Measurements from ENCODE around the gene ST3GAL4.

The ST3GAL4 gene

DNA sequence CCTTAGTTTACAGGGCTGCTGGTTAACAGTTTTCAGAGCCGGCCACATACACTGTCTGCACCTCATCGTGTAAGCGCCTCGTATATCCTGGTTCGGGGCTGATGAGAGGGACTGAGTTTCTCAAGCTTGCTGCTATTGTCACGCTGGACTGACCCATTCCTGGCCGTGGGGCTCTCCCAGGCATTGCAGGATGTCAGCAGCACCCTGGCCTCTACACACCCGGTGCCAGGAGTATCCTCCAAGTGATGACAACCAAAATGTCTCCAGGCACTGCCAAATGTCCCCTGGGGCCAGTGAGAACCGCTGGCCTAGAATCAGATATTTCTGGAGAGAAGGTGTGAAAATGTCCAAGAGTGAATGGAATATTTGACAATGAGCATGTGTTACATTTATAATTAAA lies 82.8 kb downstream of the ST3GAL4 start:
- TF ChIP-seq, protein P1, sequence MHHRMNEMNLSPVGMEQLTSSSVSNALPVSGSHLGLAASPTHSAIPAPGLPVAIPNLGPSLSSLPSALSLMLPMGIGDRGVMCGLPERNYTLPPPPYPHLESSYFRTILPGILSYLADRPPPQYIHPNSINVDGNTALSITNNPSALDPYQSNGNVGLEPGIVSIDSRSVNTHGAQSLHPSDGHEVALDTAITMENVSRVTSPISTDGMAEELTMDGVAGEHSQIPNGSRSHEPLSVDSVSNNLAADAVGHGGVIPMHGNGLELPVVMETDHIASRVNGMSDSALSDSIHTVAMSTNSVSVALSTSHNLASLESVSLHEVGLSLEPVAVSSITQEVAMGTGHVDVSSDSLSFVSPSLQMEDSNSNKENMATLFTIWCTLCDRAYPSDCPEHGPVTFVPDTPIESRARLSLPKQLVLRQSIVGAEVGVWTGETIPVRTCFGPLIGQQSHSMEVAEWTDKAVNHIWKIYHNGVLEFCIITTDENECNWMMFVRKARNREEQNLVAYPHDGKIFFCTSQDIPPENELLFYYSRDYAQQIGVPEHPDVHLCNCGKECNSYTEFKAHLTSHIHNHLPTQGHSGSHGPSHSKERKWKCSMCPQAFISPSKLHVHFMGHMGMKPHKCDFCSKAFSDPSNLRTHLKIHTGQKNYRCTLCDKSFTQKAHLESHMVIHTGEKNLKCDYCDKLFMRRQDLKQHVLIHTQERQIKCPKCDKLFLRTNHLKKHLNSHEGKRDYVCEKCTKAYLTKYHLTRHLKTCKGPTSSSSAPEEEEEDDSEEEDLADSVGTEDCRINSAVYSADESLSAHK (tag by site-specific recombination; IDR thresholded peaks at IDR 0.05), result no peak
- no peak for TF ChIP-seq ZNF777 (tag by site-specific recombination; IDR thresholded peaks at IDR 0.05; ENCODE audit: borderline replicate concordance)
- no peak for TF ChIP-seq ZNF701 (tag by site-specific recombination; IDR thresholded peaks at IDR 0.05)
- TF ChIP-seq GLI2 (tag by site-specific recombination; IDR thresholded peaks at IDR 0.05; ENCODE audit: borderline replicate concordance, low read depth), result no peak
- no peak for TF ChIP-seq KLF1 (tag by site-specific recombination; IDR thresholded peaks at IDR 0.05)
- no peak for TF ChIP-seq ZNF664 (tag by site-specific recombination; IDR thresholded peaks at IDR 0.05)
- TF ChIP-seq, protein P2, sequence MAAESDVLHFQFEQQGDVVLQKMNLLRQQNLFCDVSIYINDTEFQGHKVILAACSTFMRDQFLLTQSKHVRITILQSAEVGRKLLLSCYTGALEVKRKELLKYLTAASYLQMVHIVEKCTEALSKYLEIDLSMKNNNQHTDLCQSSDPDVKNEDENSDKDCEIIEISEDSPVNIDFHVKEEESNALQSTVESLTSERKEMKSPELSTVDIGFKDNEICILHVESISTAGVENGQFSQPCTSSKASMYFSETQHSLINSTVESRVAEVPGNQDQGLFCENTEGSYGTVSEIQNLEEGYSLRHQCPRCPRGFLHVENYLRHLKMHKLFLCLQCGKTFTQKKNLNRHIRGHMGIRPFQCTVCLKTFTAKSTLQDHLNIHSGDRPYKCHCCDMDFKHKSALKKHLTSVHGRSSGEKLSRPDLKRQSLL (tag by site-specific recombination; IDR thresholded peaks at IDR 0.05), result no peak
- no peak for TF ChIP-seq GFI1B (tag by site-specific recombination; IDR thresholded peaks at IDR 0.05)
- no peak for TF ChIP-seq ZNF112 (tag by site-specific recombination; IDR thresholded peaks at IDR 0.05)
- no peak for TF ChIP-seq ZNF324 (tag by site-specific recombination; IDR thresholded peaks at IDR 0.05)
- no peak for TF ChIP-seq ZNF433 (tag by site-specific recombination; IDR thresholded peaks at IDR 0.05; ENCODE audit: low read depth)
- TF ChIP-seq ZNF157 (tag by site-specific recombination; IDR thresholded peaks at IDR 0.05), result no peak
- TF ChIP-seq MZF1 (tag by site-specific recombination; IDR thresholded peaks at IDR 0.05; ENCODE audit: borderline replicate concordance), result no peak
- no peak for TF ChIP-seq ZSCAN30 (tag by site-specific recombination; IDR thresholded peaks at IDR 0.05)
- no peak for TF ChIP-seq REPIN1 (tag by site-specific recombination; IDR thresholded peaks at IDR 0.05; ENCODE audit: low read depth)
- no peak for TF ChIP-seq ZNF132 (tag by site-specific recombination; IDR thresholded peaks at IDR 0.05; ENCODE audit: borderline replicate concordance)
- POLR2A ChIA-PET, result no interaction called here
- Histone ChIP-seq H3K27ac (ENCODE audit: extremely low read depth, low read depth, low read length) (no peak overlapping the region), H3K4me3 (ENCODE audit: low read depth, low read length) (no peak overlapping the region), H3K4me1 (ENCODE audit: control insufficient read depth, insufficient read depth, low read length) (no peaks in the 10 kb centered on the region), H3K9me3 (ENCODE audit: control insufficient read depth, insufficient read depth, low read depth, low read length) (no peaks in the 10 kb centered on the region), H3K36me3 (ENCODE audit: control insufficient read depth in 2 of 2, insufficient read depth in 1 of 2, low read length in 2 of 2) (no peaks in the 10 kb centered on the region)
- CTCF ChIA-PET, result interaction anchor here (1.0 kb wide), 1 partner anchor 127 kb away, joined by 5 read pairs; no protein-coding TSS in a partner anchor

DNA sequence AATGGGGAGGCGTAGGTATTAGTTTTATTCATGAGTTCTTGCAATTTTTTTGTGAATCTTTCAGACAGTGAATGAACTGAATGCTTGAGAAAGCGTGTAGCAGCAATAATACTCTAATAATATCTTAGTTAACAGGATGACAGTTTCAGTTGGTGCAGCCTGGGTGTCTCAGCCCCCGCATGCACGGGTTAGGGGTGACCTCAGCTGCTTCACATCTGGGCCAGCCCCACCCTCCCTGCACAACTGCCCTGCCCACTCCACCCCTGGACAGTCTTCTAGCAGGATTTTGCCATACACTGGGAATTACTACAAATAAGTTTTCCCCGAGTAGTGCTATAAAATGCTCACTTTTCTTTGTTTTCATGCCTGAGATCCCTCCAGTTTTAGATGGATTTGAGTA lies 83.2 kb downstream of the ST3GAL4 start:
- no peaks in the 10 kb centered on the region for H3K9me3 ChIP-seq (ENCODE audit: control insufficient read depth, insufficient read depth, low read depth, low read length)
- no peak overlapping the region for H3K27ac ChIP-seq (ENCODE audit: extremely low read depth, low read depth, low read length)
- TF ChIP-seq ZFHX2 (tag by site-specific recombination; conservative IDR thresholded peaks at IDR 0.05) (0 out of 2 replicates have a peak, but pooled peaks have one; percentile 15), EGR2 (tag by site-specific recombination; IDR thresholded peaks at IDR 0.05; ENCODE audit: low read depth) (peak; percentile 41; the same call in 1 of the 2 replicates), ZNF248 (tag by site-specific recombination; IDR thresholded peaks at IDR 0.05) (no peak)
- TF ChIP-seq, protein P3, sequence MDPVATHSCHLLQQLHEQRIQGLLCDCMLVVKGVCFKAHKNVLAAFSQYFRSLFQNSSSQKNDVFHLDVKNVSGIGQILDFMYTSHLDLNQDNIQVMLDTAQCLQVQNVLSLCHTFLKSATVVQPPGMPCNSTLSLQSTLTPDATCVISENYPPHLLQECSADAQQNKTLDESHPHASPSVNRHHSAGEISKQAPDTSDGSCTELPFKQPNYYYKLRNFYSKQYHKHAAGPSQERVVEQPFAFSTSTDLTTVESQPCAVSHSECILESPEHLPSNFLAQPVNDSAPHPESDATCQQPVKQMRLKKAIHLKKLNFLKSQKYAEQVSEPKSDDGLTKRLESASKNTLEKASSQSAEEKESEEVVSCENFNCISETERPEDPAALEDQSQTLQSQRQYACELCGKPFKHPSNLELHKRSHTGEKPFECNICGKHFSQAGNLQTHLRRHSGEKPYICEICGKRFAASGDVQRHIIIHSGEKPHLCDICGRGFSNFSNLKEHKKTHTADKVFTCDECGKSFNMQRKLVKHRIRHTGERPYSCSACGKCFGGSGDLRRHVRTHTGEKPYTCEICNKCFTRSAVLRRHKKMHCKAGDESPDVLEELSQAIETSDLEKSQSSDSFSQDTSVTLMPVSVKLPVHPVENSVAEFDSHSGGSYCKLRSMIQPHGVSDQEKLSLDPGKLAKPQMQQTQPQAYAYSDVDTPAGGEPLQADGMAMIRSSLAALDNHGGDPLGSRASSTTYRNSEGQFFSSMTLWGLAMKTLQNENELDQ (tag by site-specific recombination; IDR thresholded peaks at IDR 0.05; ENCODE audit: low read depth), result no peak
- CTCF ChIA-PET, result interaction anchor here (1.0 kb wide), 1 partner anchor 128 kb away, joined by 5 read pairs; no protein-coding TSS in a partner anchor
- H3K36me3 ChIP-seq (ENCODE audit: control insufficient read depth in 2 of 2, insufficient read depth in 1 of 2, low read length in 2 of 2), result no peaks in the 10 kb centered on the region
- no peak overlapping the region for H3K4me3 ChIP-seq (ENCODE audit: low read depth, low read length)
- H3K4me1 ChIP-seq (ENCODE audit: control insufficient read depth, insufficient read depth, low read length), result no peaks in the 10 kb centered on the region
- POLR2A ChIA-PET, result no interaction called here
